Activated naive CD8-positive, alpha-beta T cell treated with anti-CD3 and anti-CD28 coated beads, Interleukin-2, amount 10 ng/mL, durations not matched to agents 7 days and 5 days (primary cell): ENCODE data around the gene ST6GALNAC3. TPM values are rescaled to one million over a fixed set of nuclear protein-coding genes. Genes with fewer than 3 reads are reported as not detected.
A peak's percentile ranks its signal among the peaks of the same experiment; 100 is the strongest.

ENCODE experiments used
- ATAC-seq: fragments of 150-1000 bp; cut with Tn5 transposase; one replicate; pipeline ENCODE4 v1.10.0; 2021; ENCODE audit warnings: low read depth, moderate library complexity
- POLR2A ChIA-PET: fragments of 350-600 bp; sonication (Branson Sonifier 250); formaldehyde crosslinking; loops from one replicate; lab custom pipeline; 2021; ENCODE audit warnings: antibody characterized with exemption; lab: Charles Lee
- DNase-seq: peaks from one replicate; pipeline ENCODE4 v3.0.0; 2021
- H3K27ac Mint-ChIP-seq: one replicate; pipeline ENCODE4 v1.8.0; 2022; ENCODE audit warnings: mild to moderate bottlenecking, mixed read lengths
- H3K27me3 Mint-ChIP-seq: one replicate; pipeline ENCODE4 v1.8.0; 2022; ENCODE audit warnings: mild to moderate bottlenecking, moderate library complexity, mixed read lengths
- H3K36me3 Mint-ChIP-seq: one replicate; pipeline ENCODE4 v1.8.0; 2021; ENCODE audit warnings: mild to moderate bottlenecking, mixed read lengths
- H3K4me1 Mint-ChIP-seq: one replicate; pipeline ENCODE4 v1.8.0; 2021; ENCODE audit warnings: mixed read lengths
- H3K4me3 Mint-ChIP-seq: one replicate; pipeline ENCODE4 v1.8.0; 2022; ENCODE audit warnings: mild to moderate bottlenecking, moderate library complexity, mixed read lengths
- H3K9me3 Mint-ChIP-seq: one replicate; pipeline ENCODE4 v1.8.0; 2021; ENCODE audit warnings: mixed read lengths
- total RNA-seq, 2 experiments: library from RNA; stranded (reverse); gene quantifications; one replicate each; pipeline ENCODE4 v1.2.3, GENCODE V29; 2021

ST6GALNAC3 gene
- total RNA-seq, 2 experiments from 2014 or later, result 0.48 to 0.55 TPM

DNA sequence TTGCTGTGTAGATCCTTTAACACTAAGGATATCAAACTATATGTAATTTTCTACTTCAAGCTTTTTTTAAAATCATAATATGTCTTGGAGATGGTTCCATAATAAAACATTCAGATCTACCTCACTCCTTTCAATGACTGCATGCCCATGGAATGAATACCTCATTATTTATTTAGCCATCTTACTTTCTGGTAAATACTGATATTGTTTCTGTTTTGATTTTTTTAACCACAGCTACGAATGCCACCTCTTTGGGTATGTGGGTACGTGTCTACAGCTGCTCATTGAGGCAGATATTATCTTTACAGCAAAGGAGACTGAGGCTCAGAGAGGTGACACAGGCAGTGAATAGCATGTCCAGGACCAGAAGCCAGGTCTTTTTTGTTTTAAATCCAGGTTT is 215.7 kb downstream of the ST6GALNAC3 start:
- Mint-ChIP-seq H3K27me3 (no peaks in the 10 kb centered on the region), H3K9me3 (no peaks in the 10 kb centered on the region), H3K36me3 (no peaks in the 10 kb centered on the region), H3K4me1 (peaks cover 52% of the 10 kb centered on the region), H3K4me3 (no peak overlapping the region), H3K27ac (no peak overlapping the region)
- POLR2A ChIA-PET, result interaction anchor here (1.4 kb wide), 1 partner anchor 23 kb away, joined by 4 read pairs; no protein-coding TSS in a partner anchor
- no peak for ATAC-seq
- DNase-seq, result no peak

- DNase-seq (no peak), ATAC-seq (no peak)
- Mint-ChIP-seq H3K9me3 (no peaks in the 10 kb centered on the region), H3K27ac (no peak overlapping the region), H3K36me3 (no peaks in the 10 kb centered on the region), H3K4me3 (no peak overlapping the region), H3K4me1 (peaks cover 48% of the 10 kb centered on the region), H3K27me3 (no peaks in the 10 kb centered on the region)
- POLR2A ChIA-PET, result interaction anchor here (1.4 kb wide), 1 partner anchor 24 kb away, joined by 4 read pairs; no protein-coding TSS in a partner anchor
These were observed 216.6 kb downstream of the ST6GALNAC3 start for GRCh38 chr1:76291191-76291590.

- POLR2A ChIA-PET, result no interaction called here
- peaks cover 2% of the 10 kb centered on the region for H3K27me3 Mint-ChIP-seq
- no peak overlapping the region for H3K4me3 Mint-ChIP-seq
- DNase-seq (no peak), ATAC-seq (no peak)
- no peaks in the 10 kb centered on the region for H3K36me3 Mint-ChIP-seq
- peaks cover 44% of the 10 kb centered on the region for H3K4me1 Mint-ChIP-seq
- no peak overlapping the region for H3K27ac Mint-ChIP-seq
- H3K9me3 Mint-ChIP-seq, result no peaks in the 10 kb centered on the region
These were observed 217.2 kb downstream of the ST6GALNAC3 start for GRCh38 chr1:76291737-76292136.

- peaks cover 41% of the 10 kb centered on the region for H3K4me1 Mint-ChIP-seq
- POLR2A ChIA-PET, result no interaction called here
- DNase-seq (no peak), ATAC-seq (peak; percentile 10)
- H3K27ac Mint-ChIP-seq, result no peak overlapping the region
- no peaks in the 10 kb centered on the region for H3K36me3 Mint-ChIP-seq
- peaks cover 2% of the 10 kb centered on the region for H3K27me3 Mint-ChIP-seq
- no peak overlapping the region for H3K4me3 Mint-ChIP-seq
- H3K9me3 Mint-ChIP-seq, result no peaks in the 10 kb centered on the region
These were observed 218.1 kb downstream of the ST6GALNAC3 start for GRCh38 chr1:76292418-76293184.

GRCh38 chr1:76293831-76294230 is 219.3 kb downstream of the ST6GALNAC3 start:
- ATAC-seq (no peak), DNase-seq (no peak)
- Mint-ChIP-seq H3K36me3 (no peaks in the 10 kb centered on the region), H3K4me1 (peaks cover 36% of the 10 kb centered on the region), H3K9me3 (no peaks in the 10 kb centered on the region), H3K27me3 (peaks cover 2% of the 10 kb centered on the region), H3K4me3 (peak overlapping the region; percentile 24), H3K27ac (peak overlapping the region; percentile 50)
- POLR2A ChIA-PET, result no interaction called here

DNA sequence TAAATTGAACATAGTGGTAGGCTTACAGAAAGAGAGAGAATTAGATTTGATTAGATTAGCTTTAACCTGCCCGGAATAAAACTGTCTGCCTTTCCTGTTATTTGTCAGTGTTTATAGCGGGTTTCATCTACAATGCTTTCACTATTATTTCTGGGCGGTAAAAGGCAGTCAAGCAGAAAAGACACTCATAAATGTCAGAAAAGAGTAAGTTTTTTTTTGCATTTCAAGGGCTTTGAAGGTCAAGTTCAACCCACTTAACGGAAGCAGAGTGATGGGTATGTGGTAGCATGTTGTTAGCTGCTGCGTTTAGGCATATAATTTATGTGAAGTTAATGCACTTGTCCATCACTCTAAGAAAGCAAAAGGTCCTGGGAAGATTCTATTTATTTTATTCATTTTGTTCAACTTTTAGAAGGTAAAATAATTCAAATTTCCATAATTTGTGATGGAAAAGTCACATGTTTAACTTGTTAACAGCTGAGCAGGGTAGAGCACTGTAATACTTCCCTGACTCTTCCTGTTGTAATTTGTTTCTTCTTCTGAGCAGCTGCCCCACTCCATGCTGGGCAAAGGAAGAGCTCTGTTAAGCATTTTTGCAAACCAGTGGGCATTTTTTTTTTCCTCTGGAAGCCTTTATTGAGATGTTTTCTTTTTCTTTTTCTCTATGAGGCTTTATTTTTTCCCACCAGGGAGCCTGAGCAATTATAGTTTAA is 220.1 kb downstream of the ST6GALNAC3 start:
- peaks cover 2% of the 10 kb centered on the region for H3K27me3 Mint-ChIP-seq
- no peaks in the 10 kb centered on the region for H3K9me3 Mint-ChIP-seq
- H3K4me3 Mint-ChIP-seq, result peak overlapping the region; percentile 59
- ATAC-seq (peak; percentile 57), DNase-seq (no peak)
- H3K4me1 Mint-ChIP-seq, result peaks cover 28% of the 10 kb centered on the region
- no peaks in the 10 kb centered on the region for H3K36me3 Mint-ChIP-seq
- H3K27ac Mint-ChIP-seq, result peak overlapping the region; percentile 74
- POLR2A ChIA-PET, result interaction anchor here (0.7 to 0.9 kb wide), 2 partner anchors 33 to 42 kb away, joined by 3 read pairs; no protein-coding TSS in a partner anchor

GRCh38 chr1:76298399-76298798 is 223.9 kb downstream of the ST6GALNAC3 start:
- H3K4me1 Mint-ChIP-seq, result peaks cover 17% of the 10 kb centered on the region
- H3K27me3 Mint-ChIP-seq, result peaks cover 2% of the 10 kb centered on the region
- H3K4me3 Mint-ChIP-seq, result no peak overlapping the region
- H3K27ac Mint-ChIP-seq, result no peak overlapping the region
- H3K9me3 Mint-ChIP-seq, result no peaks in the 10 kb centered on the region
- ATAC-seq (no peak), DNase-seq (no peak)
- no peaks in the 10 kb centered on the region for H3K36me3 Mint-ChIP-seq
- POLR2A ChIA-PET, result no interaction called here

DNA sequence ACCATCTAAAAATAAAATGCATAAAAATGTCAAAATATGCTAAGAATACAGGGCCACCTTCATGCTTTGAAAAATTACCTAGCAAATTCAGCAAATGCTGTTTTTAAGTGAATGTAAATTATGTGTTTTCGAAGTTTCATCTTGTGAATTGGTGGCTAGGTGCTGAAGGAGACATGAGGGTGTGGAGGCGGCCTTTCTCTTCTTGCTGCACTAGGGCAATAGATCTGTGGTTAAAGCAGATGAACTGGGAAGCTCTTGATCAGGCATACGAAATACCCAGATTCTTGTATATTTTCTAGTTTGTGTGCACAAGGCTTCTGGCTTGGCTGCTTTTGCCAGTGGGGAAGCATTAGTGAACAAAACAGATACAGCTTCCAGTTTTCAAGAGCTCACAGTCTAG is 224.5 kb downstream of the ST6GALNAC3 start:
- Mint-ChIP-seq H3K4me3 (no peak overlapping the region), H3K36me3 (no peaks in the 10 kb centered on the region)

GRCh38 chr1:76300556-76300955 is 226.0 kb downstream of the ST6GALNAC3 start:
- Mint-ChIP-seq H3K27me3 (peaks cover 2% of the 10 kb centered on the region), H3K27ac (peak overlapping the region; percentile 51), H3K9me3 (no peaks in the 10 kb centered on the region), H3K36me3 (no peaks in the 10 kb centered on the region), H3K4me1 (peaks cover 9% of the 10 kb centered on the region), H3K4me3 (peak overlapping the region; percentile 41)
- DNase-seq, result no peak
- ATAC-seq, result peak; percentile 63
- POLR2A ChIA-PET, result interaction anchor here (1.1 kb wide), 1 partner anchor 14 kb away, joined by 3 read pairs; no protein-coding TSS in a partner anchor

More for the DNA sequence above, 224.5 kb downstream of the ST6GALNAC3 start:
- H3K4me1 Mint-ChIP-seq, result peaks cover 16% of the 10 kb centered on the region
- DNase-seq (no peak), ATAC-seq (no peak)
- H3K27me3 Mint-ChIP-seq, result peaks cover 2% of the 10 kb centered on the region
- no peak overlapping the region for H3K27ac Mint-ChIP-seq
- POLR2A ChIA-PET, result no interaction called here
- no peaks in the 10 kb centered on the region for H3K9me3 Mint-ChIP-seq

GRCh38 chr1:76302711-76303339 is 228.3 kb downstream of the ST6GALNAC3 start:
- Mint-ChIP-seq H3K4me3 (no peak overlapping the region), H3K4me1 (peaks cover 9% of the 10 kb centered on the region), H3K27ac (no peak overlapping the region), H3K27me3 (no peaks in the 10 kb centered on the region), H3K36me3 (no peaks in the 10 kb centered on the region), H3K9me3 (no peaks in the 10 kb centered on the region)
- DNase-seq (no peak), ATAC-seq (no peak)
- POLR2A ChIA-PET, result no interaction called here

DNA sequence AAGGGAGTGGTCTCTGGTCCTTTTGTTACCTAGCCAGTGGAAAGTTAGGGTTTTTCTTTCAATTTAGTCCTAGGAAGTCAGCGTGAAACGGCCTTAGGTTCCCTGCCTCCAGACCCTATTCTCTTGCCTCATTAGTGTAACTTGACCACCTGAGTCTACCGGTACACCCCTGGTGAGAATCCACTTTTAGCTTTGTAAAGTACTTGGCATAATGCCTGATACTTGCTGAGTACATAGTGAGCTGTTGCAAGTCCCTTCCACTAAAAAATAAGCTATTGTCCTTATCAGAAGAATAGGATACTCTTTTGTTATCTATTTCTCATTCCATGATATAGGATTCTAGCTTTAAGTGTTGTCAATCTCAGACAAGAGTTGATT is 228.8 kb downstream of the ST6GALNAC3 start:
- POLR2A ChIA-PET, result no interaction called here
- Mint-ChIP-seq H3K27me3 (no peaks in the 10 kb centered on the region), H3K4me3 (no peak overlapping the region), H3K27ac (no peak overlapping the region), H3K4me1 (peaks cover 9% of the 10 kb centered on the region), H3K36me3 (no peaks in the 10 kb centered on the region), H3K9me3 (no peaks in the 10 kb centered on the region)
- ATAC-seq (no peak), DNase-seq (no peak)

DNA sequence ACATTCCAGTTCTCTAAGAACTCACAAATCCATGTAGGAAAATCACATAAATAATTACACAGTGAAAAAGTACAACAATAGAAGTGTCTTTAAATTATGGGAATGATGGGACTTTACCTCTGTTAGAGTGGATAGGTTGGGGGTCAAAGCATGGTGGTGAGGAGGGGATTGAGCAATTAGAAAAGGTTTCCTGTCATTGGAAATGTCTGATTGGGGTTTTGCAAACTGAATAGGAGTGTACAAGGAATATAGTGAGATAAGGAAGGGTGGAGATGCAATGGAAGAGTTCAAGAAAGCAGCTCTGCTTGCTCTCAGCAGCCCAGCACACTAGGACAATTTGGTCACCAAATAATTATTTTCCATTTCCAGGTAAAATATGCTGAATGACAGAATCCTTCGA is 238.8 kb downstream of the ST6GALNAC3 start:
- H3K4me3 Mint-ChIP-seq, result no peak overlapping the region
- no peak for ATAC-seq
- DNase-seq, result no peak
- peaks cover 3% of the 10 kb centered on the region for H3K9me3 Mint-ChIP-seq
- H3K36me3 Mint-ChIP-seq, result peaks cover 4% of the 10 kb centered on the region
- no peak overlapping the region for H3K27ac Mint-ChIP-seq
- POLR2A ChIA-PET, result no interaction called here
- peaks cover 2% of the 10 kb centered on the region for H3K4me1 Mint-ChIP-seq
- H3K27me3 Mint-ChIP-seq, result peaks cover 2% of the 10 kb centered on the region

DNA sequence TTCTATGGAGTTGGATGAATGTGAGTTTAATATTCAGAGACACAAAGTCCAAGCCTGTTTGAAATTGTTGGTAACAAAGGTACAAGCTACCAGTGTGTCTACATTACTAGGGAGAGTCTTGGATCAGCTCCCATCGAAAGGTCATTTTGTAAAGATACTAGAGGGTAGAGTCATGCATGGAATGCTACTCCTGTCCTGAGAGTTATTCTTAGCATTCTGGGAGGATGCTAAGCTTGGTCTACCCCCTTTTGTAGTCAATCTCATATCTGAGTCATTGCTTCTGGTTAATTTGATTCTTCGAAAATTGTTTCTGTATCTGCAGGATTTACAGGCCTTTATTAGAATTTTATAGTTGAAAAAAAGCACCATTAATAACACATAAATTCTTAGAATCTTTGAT is 240.2 kb downstream of the ST6GALNAC3 start:
- no peak for DNase-seq
- peaks cover 4% of the 10 kb centered on the region for H3K36me3 Mint-ChIP-seq
- H3K27ac Mint-ChIP-seq, result no peak overlapping the region
- peaks cover 3% of the 10 kb centered on the region for H3K9me3 Mint-ChIP-seq
- H3K4me3 Mint-ChIP-seq, result no peak overlapping the region
- POLR2A ChIA-PET, result no interaction called here
- peaks cover 2% of the 10 kb centered on the region for H3K4me1 Mint-ChIP-seq
- no peak for ATAC-seq
- peaks cover 2% of the 10 kb centered on the region for H3K27me3 Mint-ChIP-seq
